Loucy (cell line): ENCODE measurements around the gene GPR84.
A peak's percentile ranks its signal among the peaks of the same experiment; 100 is the strongest.

Source experiments
- H2AFZ ChIP-seq: fragments of 200-600 bp; sonication (generic); 2 replicates; pipeline ENCODE4 v1.6.0; 2016; ENCODE audit warnings: antibody characterized with exemption, mild to moderate bottlenecking, low read length, moderate library complexity
- H3F3A ChIP-seq: fragments of 200-600 bp; 2 replicates; pipeline ENCODE4 v1.6.0; 2016; ENCODE audit warnings: antibody characterized with exemption, low read depth, mild to moderate bottlenecking
- H3K27me3 ChIP-seq: fragments of 200-600 bp; sonication (generic); 2 replicates; pipeline ENCODE4 v1.6.1; 2014; ENCODE audit warnings: low read length, mild to moderate bottlenecking; ENCODE audit not compliant: insufficient read depth, poor library complexity, severe bottlenecking
- H3K36me3 ChIP-seq: fragments of 200-600 bp; sonication (generic); 2 replicates; pipeline ENCODE4 v1.6.1; 2016; ENCODE audit warnings: low read length; ENCODE audit not compliant: insufficient read depth
- H3K4me1 ChIP-seq: fragments of 200-600 bp; sonication (generic); 2 replicates; pipeline ENCODE4 v1.5.1; 2014; ENCODE audit warnings: low read length, mild to moderate bottlenecking; ENCODE audit not compliant: insufficient read depth, poor library complexity, severe bottlenecking
- H3K4me2 ChIP-seq: fragments of 200-600 bp; sonication (generic); 2 replicates; pipeline ENCODE4 v1.6.0; 2014; ENCODE audit warnings: antibody characterized with exemption, low read length, low read depth, mild to moderate bottlenecking; ENCODE audit not compliant: poor library complexity, severe bottlenecking
- H3K4me3 ChIP-seq: fragments of 200-600 bp; sonication (generic); 2 replicates; pipeline ENCODE4 v1.5.1; 2014; ENCODE audit warnings: low read length, mild to moderate bottlenecking, mixed read lengths; ENCODE audit not compliant: poor library complexity, severe bottlenecking
- H3K79me2 ChIP-seq: fragments of 200-600 bp; sonication (generic); 2 replicates; pipeline ENCODE4 v1.6.1; 2014; ENCODE audit warnings: low read length; ENCODE audit not compliant: insufficient read depth
- H3K9ac ChIP-seq: fragments of 200-600 bp; sonication (generic); 2 replicates; pipeline ENCODE4 v1.6.0; 2014; ENCODE audit warnings: mild to moderate bottlenecking, low read depth, low read length, moderate library complexity; ENCODE audit not compliant: poor library complexity, severe bottlenecking
- H3K9me2 ChIP-seq: fragments of 200-600 bp; sonication (generic); replicated peaks from 2 replicates; pipeline ENCODE4 v1.6.1; 2016; ENCODE audit warnings: low read depth, low read length, mixed read lengths
- H3K9me3 ChIP-seq: fragments of 200-600 bp; sonication (generic); 2 replicates; pipeline ENCODE4 v1.6.1; 2014; ENCODE audit warnings: mild to moderate bottlenecking, antibody characterized with exemption, low read length, low read depth; ENCODE audit not compliant: insufficient read depth
- H4K20me1 ChIP-seq: fragments of 200-600 bp; sonication (generic); 2 replicates; pipeline ENCODE4 v1.6.0; 2014; ENCODE audit warnings: antibody characterized with exemption, low read length, mild to moderate bottlenecking; ENCODE audit not compliant: insufficient read depth, poor library complexity, severe bottlenecking
- CTCF ChIP-seq: fragments of 200-600 bp; sonication (generic); conservative IDR thresholded peaks from 2 replicates; pipeline ENCODE4 v1.5.1; 2014; ENCODE audit warnings: mild to moderate bottlenecking, antibody characterized with exemption, low read length
- EZH2phosphoT487 ChIP-seq: fragments of 200-600 bp; IDR thresholded peaks from 2 replicates; pipeline ENCODE4 v1.6.1; 2018; ENCODE audit warnings: antibody characterized with exemption, mild to moderate bottlenecking, moderate library complexity, borderline replicate concordance

The GPR84 gene

GRCh38 chr12:54393207-54393609, 28.9 kb upstream of the GPR84 start:
- H3K4me3 ChIP-seq: no peak overlapping the region
- H3K4me2 ChIP-seq: no peak overlapping the region
- no peak overlapping the region for H2AFZ ChIP-seq
- TF ChIP-seq CTCF: no peak
- TF ChIP-seq EZH2phosphoT487: no peak
- H3K9me2 ChIP-seq: no peaks in the 10 kb centered on the region
- peaks cover 44% of the 10 kb centered on the region for H3K36me3 ChIP-seq
- H3K27me3 ChIP-seq: no peaks in the 10 kb centered on the region
- H3K79me2 ChIP-seq: no peaks in the 10 kb centered on the region
- no peaks in the 10 kb centered on the region for H3K9me3 ChIP-seq
- H3K4me1 ChIP-seq: peaks cover 26% of the 10 kb centered on the region
- H4K20me1 ChIP-seq: no peaks in the 10 kb centered on the region
- H3K9ac ChIP-seq: no peak overlapping the region
- H3F3A ChIP-seq: no peaks in the 10 kb centered on the region

- Histone ChIP-seq H3F3A (no peaks in the 10 kb centered on the region), H3K9me3 (no peaks in the 10 kb centered on the region), H3K4me1 (peaks cover 31% of the 10 kb centered on the region), H3K9me2 (no peaks in the 10 kb centered on the region), H3K79me2 (no peaks in the 10 kb centered on the region), H3K4me2 (no peak overlapping the region), H3K27me3 (no peaks in the 10 kb centered on the region), H4K20me1 (no peaks in the 10 kb centered on the region), H3K36me3 (peaks cover 38% of the 10 kb centered on the region; the same call in 1 of the 2 replicates), H3K4me3 (no peak overlapping the region), H2AFZ (no peak overlapping the region), H3K9ac (no peak overlapping the region)
- TF ChIP-seq CTCF (no peak), EZH2phosphoT487 (no peak)
Observed at GRCh38 chr12:54392485-54393206, 28.4 kb upstream of the GPR84 start.

GRCh38 chr12:54390668-54391551, 26.6 kb upstream of the GPR84 start:
- Histone ChIP-seq H4K20me1 (no peaks in the 10 kb centered on the region), H3K4me1 (peaks cover 41% of the 10 kb centered on the region), H3K9ac (peak overlapping the region; percentile 70), H3K4me3 (peak overlapping the region; percentile 61), H3K9me3 (no peaks in the 10 kb centered on the region), H3F3A (no peaks in the 10 kb centered on the region), H3K9me2 (no peaks in the 10 kb centered on the region), H3K36me3 (peaks cover 21% of the 10 kb centered on the region; the same call in 1 of the 2 replicates), H3K79me2 (no peaks in the 10 kb centered on the region), H3K27me3 (no peaks in the 10 kb centered on the region), H3K4me2 (peak overlapping the region; percentile 53), H2AFZ (no peak overlapping the region)
- TF ChIP-seq CTCF: no peak
- no peak for TF ChIP-seq EZH2phosphoT487
